SK-N-SH (cell line): ENCODE results near the gene PARD3.

Source experiments
- CTCF ChIP-seq: fragments of 200-600 bp; sonication (generic); IDR thresholded peaks from 2 replicates; pipeline ENCODE4 v1.6.1; 2017; ENCODE audit warnings: antibody characterized with exemption, mild to moderate bottlenecking, moderate library complexity
- EP300 ChIP-seq, 2 experiments: IDR thresholded peaks; 2 replicates each; pipeline versions ENCODE4 v1.4.0 to v1.6.1; 2012; ENCODE audit warnings: borderline replicate concordance in 1 of 2, low read depth in 1 of 2, low read length in 1 of 2
- EZH2phosphoT487 ChIP-seq: fragments of 200-600 bp; sonication (generic); IDR thresholded peaks from 2 replicates; pipeline ENCODE4 v1.6.1; 2017; ENCODE audit warnings: low read depth, mixed run types, mild to moderate bottlenecking, antibody characterized with exemption, moderate library complexity, borderline replicate concordance
- FOXJ3 ChIP-seq: sonication (generic); formaldehyde crosslinking; IDR thresholded peaks from 2 replicates; pipeline ENCODE4 v1.5.1; 2020; ENCODE audit warnings: mild to moderate bottlenecking, missing genetic modification reagents
- FOXM1 ChIP-seq: IDR thresholded peaks from 2 replicates; pipeline ENCODE4 v1.4.0; 2012; ENCODE audit warnings: low read depth, mild to moderate bottlenecking
- JUND ChIP-seq: IDR thresholded peaks from 2 replicates; pipeline ENCODE4 v1.4.0; 2012
- MAX ChIP-seq: IDR thresholded peaks from 2 replicates; pipeline ENCODE4 v1.4.0; 2012; ENCODE audit warnings: low read depth
- POLR2AphosphoS5 ChIP-seq: IDR thresholded peaks from 2 replicates; pipeline ENCODE4 v1.6.1; 2012; ENCODE audit warnings: low read depth, low read length
- REST ChIP-seq: IDR thresholded peaks from 2 replicates; pipeline ENCODE4 v1.6.1; 2012; ENCODE audit warnings: mild to moderate bottlenecking, low read depth, low read length, moderate library complexity
- SMC3 ChIP-seq: IDR thresholded peaks from 2 replicates; pipeline ENCODE4 v1.6.1; 2012; ENCODE audit warnings: low read depth, low read length, improper control_type of control experiment
- TAF1 ChIP-seq: IDR thresholded peaks from 2 replicates; pipeline ENCODE4 v1.6.1; 2012; ENCODE audit warnings: low read depth, mild to moderate bottlenecking, low read length, moderate library complexity, borderline replicate concordance
- TEAD4 ChIP-seq: IDR thresholded peaks from 2 replicates; pipeline ENCODE4 v1.4.0; 2012; ENCODE audit warnings: mild to moderate bottlenecking, borderline replicate concordance; ENCODE audit not compliant: insufficient read depth
- USF1 ChIP-seq: IDR thresholded peaks from 2 replicates; pipeline ENCODE4 v1.4.0; 2012; ENCODE audit warnings: low read depth, borderline replicate concordance

- TF ChIP-seq CTCF (no peak), EP300 (IDR thresholded peaks at IDR 0.05; ENCODE audit: borderline replicate concordance in 1 of 2, low read depth in 1 of 2, low read length in 1 of 2) (no peak), POLR2AphosphoS5 (no peak), FOXJ3 (CRISPR knock-in tag) (no peak), REST (no peak), TEAD4 (no peak), TAF1 (no peak), JUND (no peak), FOXM1 (no peak), SMC3 (no peak), USF1 (no peak), EZH2phosphoT487 (no peak), MAX (no peak)
Observed at GRCh38 chr10:34081347-34081743, 733.8 kb downstream of the PARD3 start.
